ENCODE results near the gene GARIN5B. TPM values are rescaled to one million over a fixed set of nuclear protein-coding genes. Genes with fewer than 3 reads are reported as not detected.

GARIN5B gene
- polyA plus RNA-seq, 2 of the 4 experiments (the other 2 are of a cell fraction) = 0.05 TPM; not detected in 1

GRCh38 chr19:55320844-55321419 is 42.1 kb downstream of the GARIN5B start (continued):
- TF ChIP-seq RAD21 (conservative IDR thresholded peaks at IDR 0.05 in 1 of 2, IDR thresholded peaks at IDR 0.05 in 1 of 2) (no peak), ZNF302 (CRISPR knock-in tag; IDR thresholded peaks at IDR 0.05) (no peak), CBX8 (IDR thresholded peaks at IDR 0.05) (no peak), HOXB5 (CRISPR knock-in tag; IDR thresholded peaks at IDR 0.05) (no peak)

DNA sequence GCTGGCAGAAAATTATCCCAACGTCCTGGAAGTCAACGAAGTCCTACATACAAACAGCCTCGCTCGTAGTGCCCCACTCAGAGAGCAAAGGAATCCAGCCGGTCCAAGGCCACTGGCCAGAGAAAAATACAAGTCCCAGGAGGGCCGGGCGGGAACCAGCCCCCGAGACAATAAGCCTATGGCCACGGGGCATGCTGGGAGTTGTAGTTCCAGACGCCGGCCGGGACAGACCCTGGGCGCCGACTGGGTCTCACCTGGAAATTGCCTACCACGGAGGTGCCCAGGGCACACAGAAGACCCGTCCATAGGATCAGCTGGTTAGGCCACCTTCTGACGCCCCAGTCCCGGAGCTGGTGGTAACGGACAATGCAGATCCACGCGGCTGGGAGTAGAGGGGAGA is 43.3 kb downstream of the GARIN5B start:
- Histone ChIP-seq H3K4me3 (no peak overlapping the region), H3K9me3 (no peaks in the 10 kb centered on the region), H3K27ac (0 out of 6 replicates have a peak overlapping the region, but pooled peaks of 1 of the 2 experiments have one; percentile 14), H3K4me2 (no peak overlapping the region), H3K4me1 (peaks cover 19% of the 10 kb centered on the region)
- FAIRE-seq (no peak), DNase-seq (ENCODE audit: low read depth in 1 of 2, low spot score in 1 of 2) (no peak), ATAC-seq (peak; percentile 54 to 82; a peak in 4 of 6 replicates)
- TF ChIP-seq TFCP2L1 (CRISPR knock-in tag; IDR thresholded peaks at IDR 0.05) (no peak), CHD4 (IDR thresholded peaks at IDR 0.05; ENCODE audit: borderline replicate concordance) (no peak), RCOR1 (IDR thresholded peaks at IDR 0.05; ENCODE audit: low read depth, low read length) (no peak), CBX2 (IDR thresholded peaks at IDR 0.05; ENCODE audit: borderline replicate concordance, low read depth) (no peak), MYC (IDR thresholded peaks at IDR 0.05; ENCODE audit: borderline replicate concordance, low read length) (no peak), NPAS2 (CRISPR knock-in tag; IDR thresholded peaks at IDR 0.05; ENCODE audit: borderline replicate concordance) (no peak), ZSCAN20 (CRISPR knock-in tag; IDR thresholded peaks at IDR 0.05) (no peak), MAZ (IDR thresholded peaks at IDR 0.05; ENCODE audit: borderline replicate concordance, low read depth, low read length) (no peak), NR3C1 (IDR thresholded peaks at IDR 0.05) (no peak), RAD21 (conservative IDR thresholded peaks at IDR 0.05 in 1 of 2, IDR thresholded peaks at IDR 0.05 in 1 of 2) (no peak), JUN (IDR thresholded peaks at IDR 0.05) (no peak), GATA3 (IDR thresholded peaks at IDR 0.05; ENCODE audit: borderline replicate concordance) (no peak), KDM5A (IDR thresholded peaks at IDR 0.05) (no peak), PBX3 (IDR thresholded peaks at IDR 0.05) (no peak), POLR2AphosphoS2 (conservative IDR thresholded peaks at IDR 0.05; ENCODE audit: low read length) (no peak), ESRRA (IDR thresholded peaks at IDR 0.05; ENCODE audit: borderline replicate concordance, low read length) (no peak), HOXB13 (CRISPR knock-in tag; IDR thresholded peaks at IDR 0.05; ENCODE audit: low read depth) (no peak)
- TF ChIP-seq, protein P1, sequence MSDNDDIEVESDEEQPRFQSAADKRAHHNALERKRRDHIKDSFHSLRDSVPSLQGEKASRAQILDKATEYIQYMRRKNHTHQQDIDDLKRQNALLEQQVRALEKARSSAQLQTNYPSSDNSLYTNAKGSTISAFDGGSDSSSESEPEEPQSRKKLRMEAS (IDR thresholded peaks at IDR 0.05) = no peak
- TF ChIP-seq, protein P2, sequence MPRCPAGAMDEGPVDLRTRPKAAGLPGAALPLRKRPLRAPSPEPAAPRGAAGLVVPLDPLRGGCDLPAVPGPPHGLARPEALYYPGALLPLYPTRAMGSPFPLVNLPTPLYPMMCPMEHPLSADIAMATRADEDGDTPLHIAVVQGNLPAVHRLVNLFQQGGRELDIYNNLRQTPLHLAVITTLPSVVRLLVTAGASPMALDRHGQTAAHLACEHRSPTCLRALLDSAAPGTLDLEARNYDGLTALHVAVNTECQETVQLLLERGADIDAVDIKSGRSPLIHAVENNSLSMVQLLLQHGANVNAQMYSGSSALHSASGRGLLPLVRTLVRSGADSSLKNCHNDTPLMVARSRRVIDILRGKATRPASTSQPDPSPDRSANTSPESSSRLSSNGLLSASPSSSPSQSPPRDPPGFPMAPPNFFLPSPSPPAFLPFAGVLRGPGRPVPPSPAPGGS (IDR thresholded peaks at IDR 0.05) = no peak
- TF ChIP-seq, protein P3, sequence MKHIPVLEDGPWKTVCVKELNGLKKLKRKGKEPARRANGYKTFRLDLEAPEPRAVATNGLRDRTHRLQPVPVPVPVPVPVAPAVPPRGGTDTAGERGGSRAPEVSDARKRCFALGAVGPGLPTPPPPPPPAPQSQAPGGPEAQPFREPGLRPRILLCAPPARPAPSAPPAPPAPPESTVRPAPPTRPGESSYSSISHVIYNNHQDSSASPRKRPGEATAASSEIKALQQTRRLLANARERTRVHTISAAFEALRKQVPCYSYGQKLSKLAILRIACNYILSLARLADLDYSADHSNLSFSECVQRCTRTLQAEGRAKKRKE (CRISPR knock-in tag; IDR thresholded peaks at IDR 0.05; ENCODE audit: low read depth) = no peak
- CTCF ChIA-PET = interaction anchor here (4.3 to 21.1 kb wide), 3 partner anchors 17 to 27 kb away, joined by 24 to 306 read pairs (median 31); partner anchors contain the start of gene KMT5C
- 63% methylated on average over 21 of the region's 21 CpGs for WGBS (ENCODE audit: missing lambda C conversion rate)
- POLR2A ChIA-PET = interaction anchor here (0.9 kb wide), 1 partner anchor 20 kb away, joined by 8 read pairs; the partner anchor contains the start of gene KMT5C

Data from A549 (cell line).